Endometrium (tissue), 2 donors: ENCODE results near the gene INO80C.
"Not testable (repeated sequence)": the region's sequence is repeated elsewhere in the genome, so short reads cannot be mapped to it uniquely, and the experiment has no call there.

ENCODE experiments used
- FAIRE-seq: peaks from 2 replicates; lab custom pipeline; 2012; peaks lifted over from hg19 to GRCh38; lab: Jason Lieb, UNC
- donor health status: control.
- donor health status: control.

Gene INO80C

GRCh38 chr18:35489281-35489680 is 8.5 kb downstream of the INO80C start:
- FAIRE-seq, result not testable (repeated sequence)

- FAIRE-seq, result not testable (repeated sequence)
Measured at GRCh38 chr18:35488396-35488795, 9.4 kb downstream of the INO80C start.

DNA sequence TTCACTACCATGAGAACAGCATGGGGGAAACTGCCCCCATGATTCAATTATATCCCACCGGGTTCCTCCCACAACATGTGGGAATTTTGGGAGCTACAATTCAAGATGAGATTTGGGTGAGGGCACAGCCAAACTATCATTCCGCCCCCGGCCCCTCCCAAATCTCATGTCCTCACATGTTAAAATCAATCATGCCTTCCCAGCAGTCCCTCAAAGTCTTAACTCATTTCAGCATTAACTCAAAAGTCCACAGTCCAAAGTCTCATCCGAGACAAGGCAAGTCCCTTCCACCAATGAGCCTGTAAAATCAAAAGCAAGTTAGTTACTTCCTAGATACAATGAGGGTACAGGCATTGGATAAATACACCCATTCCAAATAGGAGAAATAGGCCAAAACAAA is 10.2 kb downstream of the INO80C start:
- FAIRE-seq, result not testable (repeated sequence)

DNA sequence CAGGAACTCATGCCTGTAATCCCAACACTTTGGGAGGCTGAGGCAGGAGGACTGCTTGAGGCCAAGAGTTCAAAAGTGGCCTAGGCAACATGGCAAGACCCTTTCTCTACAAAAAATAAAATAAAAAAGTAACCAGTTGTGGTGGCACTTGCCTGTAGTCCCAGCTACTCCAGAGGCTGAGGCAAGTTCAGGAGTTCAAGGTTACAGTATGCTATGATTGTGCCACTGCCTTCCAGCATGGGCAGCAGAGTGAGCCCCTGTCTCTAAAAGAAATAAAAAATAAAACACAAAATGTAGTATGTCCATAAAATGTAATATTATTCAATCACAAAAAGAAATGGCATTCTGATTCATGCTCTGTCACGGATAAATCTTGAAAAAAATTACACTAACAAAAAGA is 11.9 kb downstream of the INO80C start:
- FAIRE-seq, result no peak

DNA sequence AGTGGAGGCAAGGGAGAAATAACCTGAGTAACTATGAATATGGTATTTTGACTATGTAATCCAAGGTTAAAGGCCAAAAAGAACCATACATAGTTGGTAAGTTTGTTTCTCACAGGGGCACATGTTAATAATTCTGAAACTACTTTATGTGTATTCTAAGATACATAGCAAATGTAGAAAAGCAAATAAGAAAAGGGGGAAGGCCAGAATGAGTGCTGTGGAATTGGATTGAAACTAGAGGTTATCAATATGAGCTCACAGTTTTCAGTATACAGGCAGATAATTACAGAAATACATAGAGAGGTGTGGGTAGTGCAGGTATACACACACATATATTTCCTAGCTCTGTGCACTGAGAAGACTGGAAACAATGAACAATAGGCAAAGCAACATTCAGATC is 13.7 kb downstream of the INO80C start:
- FAIRE-seq, result no peak

- FAIRE-seq, result no peak
Measured at GRCh38 chr18:35481960-35482366, 15.8 kb downstream of the INO80C start.

DNA sequence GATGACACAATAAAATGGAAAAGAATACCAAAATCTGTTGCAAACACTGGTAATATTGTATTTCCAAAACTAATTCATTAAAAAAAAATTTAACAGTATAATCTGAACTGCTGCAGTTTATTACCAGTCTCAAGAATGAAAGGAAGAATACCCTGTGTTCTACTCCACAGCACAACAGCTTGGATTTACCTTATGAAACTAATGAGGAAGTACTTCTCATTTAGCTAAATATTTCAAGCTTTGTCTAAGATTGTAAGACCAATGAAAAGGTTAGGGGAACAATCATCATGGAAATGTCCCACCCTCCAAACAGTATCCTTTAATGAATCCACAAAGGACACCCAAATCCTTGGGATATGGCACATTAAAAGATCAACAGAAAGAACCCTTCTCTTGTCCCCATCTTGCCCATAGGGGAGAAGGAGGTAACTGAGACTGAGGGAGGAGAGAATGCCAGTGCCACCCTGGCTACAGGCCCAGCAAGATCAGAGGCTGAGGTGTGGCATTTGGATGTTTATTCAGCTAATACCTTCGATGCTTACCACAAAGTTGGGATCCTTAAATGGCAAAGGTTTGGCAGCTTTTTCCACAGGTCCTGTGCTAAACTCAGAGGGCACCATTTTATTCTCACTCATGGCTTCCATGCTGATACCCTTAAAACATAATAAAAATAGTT is 17.7 kb downstream of the INO80C start:
- FAIRE-seq, result no peak

DNA sequence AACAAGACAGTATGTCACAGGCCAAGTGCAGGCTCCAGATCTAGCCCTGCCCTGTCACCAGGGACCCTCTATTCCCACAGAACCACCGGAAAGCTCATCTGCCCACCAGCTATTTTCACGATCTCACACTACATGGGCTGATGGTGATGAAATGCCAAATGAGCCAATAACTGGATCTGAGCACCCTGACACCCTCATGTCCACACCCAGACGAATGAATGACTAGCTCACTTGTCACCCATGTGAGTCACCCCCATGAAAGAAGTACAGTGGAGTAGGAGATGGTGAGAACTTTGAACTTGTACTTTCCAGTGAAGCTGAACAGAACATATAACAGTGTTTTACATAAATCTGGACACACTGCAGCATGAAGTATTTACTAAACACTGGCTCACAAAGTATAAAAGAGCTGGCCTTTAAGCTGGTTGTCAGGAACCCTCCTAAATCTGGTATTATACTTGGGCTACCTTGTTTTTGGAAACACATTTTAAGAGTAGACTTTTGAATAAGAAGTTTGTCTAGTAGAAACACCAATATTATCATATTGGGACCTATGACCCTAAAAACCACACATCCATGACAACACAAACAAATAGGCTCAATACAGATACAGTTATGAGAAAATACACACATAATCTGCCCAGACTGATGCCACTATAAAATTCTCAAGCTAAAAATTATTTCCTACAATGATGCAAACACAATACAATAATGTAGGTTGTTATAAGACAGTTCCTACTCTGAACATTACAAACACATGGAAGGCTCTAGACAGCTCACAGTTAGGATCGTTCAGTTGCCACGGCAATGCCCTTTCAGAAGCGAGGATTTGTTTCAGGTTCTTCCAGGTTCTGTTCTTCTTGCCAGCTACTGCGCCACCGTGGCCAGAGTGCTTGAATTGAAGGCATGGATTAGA is 19.0 kb downstream of the INO80C start:
- no peak for FAIRE-seq

GRCh38 chr18:35477974-35478373 is 19.8 kb downstream of the INO80C start:
- no peak for FAIRE-seq

DNA sequence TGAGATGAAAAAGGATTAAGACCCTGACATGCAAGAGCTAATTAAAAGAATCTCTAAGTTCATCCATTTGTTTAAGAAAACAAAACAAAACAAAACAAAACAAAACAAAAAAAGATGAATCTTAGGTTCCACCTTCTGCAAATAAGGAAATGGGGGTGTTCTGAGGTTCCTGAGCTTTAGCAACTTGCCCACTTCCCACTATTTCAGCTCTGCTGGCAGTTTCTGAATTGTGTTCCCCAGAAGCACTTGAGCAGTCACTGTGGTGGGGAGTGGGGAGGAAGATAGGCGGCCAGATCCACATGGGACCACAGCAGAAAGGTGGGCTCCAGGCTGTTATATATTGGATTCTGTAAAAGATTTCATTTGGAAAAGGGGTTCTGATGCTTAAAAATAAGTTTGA is 20.3 kb downstream of the INO80C start:
- FAIRE-seq, result no peak

GRCh38 chr18:35474884-35475283 is 22.9 kb downstream of the INO80C start:
- FAIRE-seq, result no peak

GRCh38 chr18:35473562-35473961 is 24.2 kb downstream of the INO80C start:
- no peak for FAIRE-seq

- FAIRE-seq, result no peak
Measured at GRCh38 chr18:35470435-35470834, 27.3 kb downstream of the INO80C start.

GRCh38 chr18:35469725-35470124 is 28.0 kb downstream of the INO80C start:
- FAIRE-seq, result no peak

- no peak for FAIRE-seq
Measured at GRCh38 chr18:35468711-35469110, 29.0 kb downstream of the INO80C start.

DNA sequence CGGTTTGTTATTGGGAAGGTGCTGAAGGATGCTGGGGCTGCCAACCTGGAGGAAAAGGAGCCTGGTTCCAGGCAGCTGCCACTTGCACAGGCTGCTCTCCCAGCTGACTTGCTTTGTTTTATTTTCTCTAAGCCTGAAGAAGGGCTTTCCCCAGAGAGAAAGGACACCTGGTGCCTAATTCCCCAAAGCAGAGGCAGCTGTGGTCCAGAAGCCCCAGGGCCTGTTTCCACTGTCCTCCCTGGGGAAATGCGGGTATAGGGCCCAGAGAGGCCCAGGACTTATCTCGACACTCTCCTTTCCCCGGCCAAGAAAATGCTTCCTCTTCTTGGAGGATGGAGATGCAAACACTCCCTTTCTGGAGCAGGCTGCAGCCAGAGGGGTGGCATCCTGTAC is 30.1 kb downstream of the INO80C start:
- FAIRE-seq, result no peak

DNA sequence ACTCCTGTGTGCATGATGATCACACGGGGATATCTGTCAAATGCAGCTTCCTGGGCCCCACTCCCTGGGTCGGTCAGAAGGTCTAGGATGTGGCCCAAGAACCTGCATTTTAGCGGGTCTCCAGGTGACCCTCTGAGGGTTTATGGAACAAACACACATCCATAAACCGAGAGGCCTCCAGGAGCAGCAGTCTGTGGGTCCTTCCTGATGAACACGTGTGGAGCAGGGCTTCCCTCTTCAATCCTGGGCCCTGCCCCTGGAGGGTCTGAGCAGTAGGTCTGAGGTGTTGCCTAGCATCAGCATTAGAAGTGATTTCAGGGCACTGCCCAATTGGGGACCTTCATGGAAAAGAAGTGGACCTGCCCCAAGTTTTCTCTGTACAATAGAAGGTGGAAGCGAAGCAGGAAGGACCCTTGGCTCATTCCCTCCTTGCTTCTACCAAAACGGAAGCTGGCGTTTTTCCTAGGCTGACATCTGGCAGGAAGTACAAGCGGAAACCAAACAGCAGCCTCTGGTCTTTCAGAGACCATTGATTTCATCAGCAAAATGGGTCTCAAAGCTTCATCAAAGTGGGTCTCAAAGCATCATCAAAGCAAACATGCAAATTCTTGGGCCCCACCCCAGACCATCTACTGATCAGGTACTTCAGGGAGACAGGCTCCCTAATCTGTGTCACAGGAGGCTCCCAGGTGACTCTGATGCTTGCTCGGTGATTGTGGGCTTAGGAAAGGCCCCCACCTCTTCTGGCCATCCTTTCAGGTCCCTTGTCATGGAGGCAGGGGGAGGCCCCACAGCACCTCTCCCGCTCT is 30.7 kb downstream of the INO80C start:
- no peak for FAIRE-seq

DNA sequence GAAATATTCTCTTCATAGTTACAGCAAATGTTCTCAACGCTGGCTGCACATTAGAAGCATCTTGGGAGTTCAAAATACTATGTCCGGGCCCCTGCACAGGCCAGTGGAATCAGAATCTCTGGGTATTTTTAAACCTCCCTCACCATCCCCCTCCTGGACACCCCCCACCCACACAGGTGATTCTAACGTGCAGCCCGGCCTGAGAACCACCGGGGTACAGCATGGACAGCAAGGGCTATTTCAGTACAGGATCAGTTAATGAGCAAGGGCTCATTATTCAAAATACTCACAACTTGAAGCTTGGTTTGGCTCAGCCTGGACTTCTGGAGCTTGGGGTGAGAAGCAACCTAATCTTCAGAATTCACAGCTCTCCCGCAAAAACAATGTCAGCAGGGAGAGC is 31.4 kb downstream of the INO80C start:
- no peak for FAIRE-seq

GRCh38 chr18:35465329-35465728 is 32.4 kb downstream of the INO80C start:
- FAIRE-seq, result no peak

DNA sequence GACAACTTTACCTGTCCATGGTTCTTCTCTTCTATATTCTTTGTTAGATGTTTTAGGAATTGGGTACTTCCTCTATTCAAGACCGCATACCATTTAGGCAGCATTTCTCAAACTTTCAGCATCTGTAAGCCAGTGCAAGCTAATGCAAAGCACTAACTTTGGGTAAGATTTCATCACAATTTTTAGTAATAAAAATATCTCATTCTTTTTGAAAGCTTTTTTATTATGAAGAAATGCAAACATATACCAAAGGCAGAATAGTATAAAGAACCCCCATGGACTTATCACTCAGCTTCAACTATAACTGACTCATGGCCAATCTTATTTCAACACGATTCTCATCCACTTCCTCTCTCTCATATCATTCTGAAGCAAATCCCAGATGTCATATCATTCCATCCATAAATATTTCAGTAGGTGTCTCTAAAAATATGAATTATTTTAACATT is 32.9 kb downstream of the INO80C start:
- no peak for FAIRE-seq

- no peak for FAIRE-seq
Measured at GRCh38 chr18:35463827-35464226, 33.9 kb downstream of the INO80C start.

DNA sequence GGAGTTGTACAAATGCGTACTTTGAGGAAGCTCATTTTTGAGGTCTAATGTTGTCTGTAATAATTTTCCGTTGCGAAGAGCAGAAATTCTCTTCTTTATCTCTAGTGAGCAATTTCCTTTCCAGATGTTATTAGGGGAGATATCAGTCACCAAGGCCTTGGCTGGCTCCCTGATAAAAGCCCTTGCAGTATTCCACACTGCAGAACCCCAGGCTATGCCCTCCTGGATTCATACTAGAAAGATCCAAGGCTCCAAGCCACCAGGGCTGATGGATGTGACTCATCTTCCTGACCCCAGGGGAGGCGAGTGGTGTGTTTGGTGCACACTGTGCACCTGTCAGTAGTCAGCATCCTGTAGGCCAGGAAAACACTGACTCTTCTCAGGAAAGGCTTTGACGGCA is 34.7 kb downstream of the INO80C start:
- no peak for FAIRE-seq

- FAIRE-seq, result no peak
Measured at GRCh38 chr18:35460736-35461161, 37.0 kb downstream of the INO80C start.
